Measurements from ENCODE around the gene IGSF5.

Gene IGSF5

GRCh38 chr21:39834543-39834942, 89.6 kb downstream of the IGSF5 start:
- DNase-seq (ENCODE audit: low spot score): no peak

- DNase-seq (ENCODE audit: low spot score): no peak
Observed at GRCh38 chr21:39837861-39838359, 92.9 kb downstream of the IGSF5 start.

- no peak for DNase-seq (ENCODE audit: low spot score)
Observed at GRCh38 chr21:39840373-39841097, 95.6 kb downstream of the IGSF5 start.

GRCh38 chr21:39842741-39843459, 97.9 kb downstream of the IGSF5 start:
- no peak for DNase-seq (ENCODE audit: low spot score)

- DNase-seq (ENCODE audit: low spot score): no peak
Observed at GRCh38 chr21:39843483-39843882, 98.5 kb downstream of the IGSF5 start.

- DNase-seq (ENCODE audit: low spot score): no peak
Observed at GRCh38 chr21:39843916-39844315, 98.9 kb downstream of the IGSF5 start.

- DNase-seq (ENCODE audit: low spot score): no peak
Observed at GRCh38 chr21:39845571-39846130, 100.7 kb downstream of the IGSF5 start.

GRCh38 chr21:39847877-39848276, 102.9 kb downstream of the IGSF5 start:
- no peak for DNase-seq (ENCODE audit: low spot score)

- DNase-seq (ENCODE audit: low spot score): no peak
Observed at GRCh38 chr21:39849014-39849655, 104.2 kb downstream of the IGSF5 start.

GRCh38 chr21:39850333-39850732, 105.3 kb downstream of the IGSF5 start:
- no peak for DNase-seq (ENCODE audit: low spot score)

GRCh38 chr21:39851002-39851618, 106.1 kb downstream of the IGSF5 start:
- DNase-seq (ENCODE audit: low spot score): no peak
